HT1080 (cell line): ENCODE measurements around the gene CCDC91. TPM values are rescaled to one million over a fixed set of nuclear protein-coding genes. Genes with fewer than 3 reads are reported as not detected.
"Not testable (repeated sequence)": the region's sequence is repeated elsewhere in the genome, so short reads cannot be mapped to it uniquely, and the experiment has no call there.

Experiments
- DNase-seq: peaks from one replicate; pipeline ENCODE4 v3.0.0-alpha.2; 2015; ENCODE audit warnings: low read depth
- total RNA-seq: library from RNA; depleted of rRNA; stranded (reverse); fragments of >200 nt; shearing (Covaris generic); gene quantifications from 2 replicates; pipeline ENCODE4 v1.2.3, GENCODE V29; 2014

Gene CCDC91
- total RNA-seq, 1 experiment from 2014 or later = 20.0 TPM

DNA sequence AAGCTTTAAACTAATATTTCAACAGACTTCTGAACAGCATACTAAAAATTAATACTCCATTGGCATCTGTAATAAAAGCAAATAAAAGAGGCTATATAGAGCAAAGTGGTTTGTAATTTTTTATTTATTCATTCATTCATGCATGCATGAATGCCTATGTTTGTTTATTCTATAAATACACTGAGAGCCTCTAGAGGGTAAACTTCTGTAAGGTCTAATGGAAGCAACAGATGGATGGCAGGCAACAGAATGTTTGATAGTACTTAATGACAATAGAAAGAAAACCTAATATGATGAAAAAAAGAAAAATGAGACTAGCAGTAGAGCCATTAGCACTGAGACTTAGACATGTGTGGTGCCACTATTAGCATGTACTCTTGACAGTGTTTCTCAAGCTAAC lies 253.1 kb downstream of the CCDC91 start:
- DNase-seq = no peak

DNA sequence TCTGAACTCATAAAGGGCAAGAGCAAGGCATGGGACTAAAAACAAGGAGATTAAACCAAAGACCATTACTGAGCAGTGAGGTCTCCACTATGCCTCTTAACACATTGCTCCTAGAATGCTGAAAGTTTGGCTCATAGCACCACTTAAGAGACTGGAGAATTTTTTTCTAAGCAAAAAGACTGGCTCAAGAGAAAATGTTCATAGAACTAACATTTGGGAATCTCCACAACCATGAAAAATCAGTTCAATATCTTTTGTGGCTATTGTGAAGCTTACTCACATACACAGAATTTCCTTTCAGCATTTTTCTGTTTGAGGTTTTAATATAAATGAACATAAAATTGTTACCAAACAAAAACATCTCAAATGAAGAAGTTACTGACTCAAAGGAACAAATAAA lies 255.8 kb downstream of the CCDC91 start:
- no peak for DNase-seq

DNA sequence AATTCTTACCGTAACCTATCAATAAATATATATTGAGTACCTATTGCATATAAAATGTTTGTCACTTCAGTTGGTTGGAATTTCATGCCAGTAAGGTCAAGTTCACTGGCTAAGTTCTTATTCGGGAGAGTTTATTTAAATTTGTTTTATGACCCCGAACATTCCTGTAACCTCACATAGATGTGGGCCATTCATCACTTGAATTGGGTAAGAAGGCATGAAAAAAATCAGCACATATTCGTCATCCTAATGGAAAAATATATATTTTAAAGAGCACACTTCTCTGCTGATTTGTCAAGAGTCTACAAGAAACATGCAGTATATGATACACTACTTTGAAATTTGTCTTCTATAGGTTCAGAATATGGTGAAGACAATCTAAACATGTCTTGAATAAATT lies 263.4 kb downstream of the CCDC91 start:
- DNase-seq = no peak

DNA sequence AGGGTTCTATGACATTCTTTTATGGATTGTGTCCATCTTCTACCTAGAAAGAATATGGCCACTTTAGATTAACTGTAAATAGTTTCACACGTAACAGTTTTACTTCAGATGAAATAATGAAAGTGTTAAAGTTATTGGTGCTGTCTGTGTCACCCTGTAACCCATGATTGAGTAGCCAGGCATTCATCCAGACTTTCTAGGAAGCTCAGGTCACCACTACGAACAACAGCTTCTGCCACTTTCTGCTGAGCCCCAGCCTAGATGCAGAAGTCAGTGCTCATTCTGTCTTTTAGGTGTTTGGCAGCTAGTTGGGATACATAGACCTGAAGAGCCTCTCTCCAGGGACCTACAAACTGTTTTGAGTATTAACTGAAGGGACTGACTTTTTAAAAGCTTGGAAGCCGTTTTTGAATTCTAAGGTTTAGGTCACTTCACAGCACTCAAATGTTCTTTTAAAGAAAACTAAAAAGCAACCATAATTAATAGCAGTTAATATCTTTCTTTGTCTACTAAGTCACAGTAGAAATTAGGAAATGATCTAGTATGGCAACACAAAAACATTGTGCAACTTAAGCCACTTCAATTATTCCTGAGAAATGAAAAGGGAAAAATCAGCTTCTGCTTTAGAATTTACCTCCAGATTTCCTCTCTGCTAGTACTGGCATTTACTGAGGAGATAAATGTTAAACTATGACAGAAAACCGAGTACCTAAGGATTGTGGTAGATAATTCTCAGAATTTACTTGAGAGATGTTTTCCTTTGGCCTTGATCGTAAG lies 266.9 kb downstream of the CCDC91 start:
- DNase-seq = no peak

GRCh38 chr12:28457785-28458184 lies 267.5 kb downstream of the CCDC91 start:
- no peak for DNase-seq

GRCh38 chr12:28459481-28459880 lies 269.2 kb downstream of the CCDC91 start:
- no peak for DNase-seq

- no peak for DNase-seq
Observed at GRCh38 chr12:28460420-28461130, 270.3 kb downstream of the CCDC91 start.

DNA sequence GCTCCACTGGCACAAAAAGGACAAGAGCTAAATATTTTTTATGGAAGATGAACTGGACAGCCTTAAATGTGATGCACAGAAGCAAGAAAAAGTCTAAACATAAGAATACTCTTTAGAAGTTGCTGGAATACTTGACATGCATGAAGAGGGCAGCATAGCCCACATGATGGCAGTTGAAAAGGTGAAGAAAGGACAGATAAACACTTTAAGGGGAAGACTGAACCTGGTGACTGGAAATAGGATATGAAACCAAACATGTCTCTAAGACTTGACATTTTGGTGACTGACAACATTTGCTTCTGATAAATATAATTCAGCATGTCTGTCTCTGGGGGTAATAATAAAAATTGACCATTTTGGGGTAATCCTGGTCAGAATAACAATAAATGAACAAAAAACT lies 273.1 kb downstream of the CCDC91 start:
- no peak for DNase-seq

DNA sequence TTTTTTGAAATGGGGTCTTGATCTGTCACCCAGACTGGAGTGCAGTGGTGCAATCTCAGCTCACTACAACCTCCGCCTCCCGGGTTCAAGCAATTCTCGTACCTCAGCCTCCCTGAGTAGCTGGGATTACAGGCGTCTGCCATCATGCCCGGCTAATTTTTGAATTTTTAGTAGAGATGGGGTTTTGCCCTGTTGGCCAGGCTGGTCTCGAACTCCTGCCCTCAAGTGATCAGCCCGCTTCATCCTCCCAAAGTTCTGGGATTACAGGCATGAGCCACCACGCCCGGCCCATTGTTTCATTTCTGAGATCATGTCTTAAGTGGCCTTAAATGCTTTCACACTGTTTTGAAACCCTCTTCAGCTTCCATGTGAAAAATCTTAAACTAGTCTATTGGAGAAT lies 281.5 kb downstream of the CCDC91 start:
- not testable (repeated sequence) for DNase-seq

- not testable (repeated sequence) for DNase-seq
Observed at GRCh38 chr12:28476206-28476605, 285.9 kb downstream of the CCDC91 start.

DNA sequence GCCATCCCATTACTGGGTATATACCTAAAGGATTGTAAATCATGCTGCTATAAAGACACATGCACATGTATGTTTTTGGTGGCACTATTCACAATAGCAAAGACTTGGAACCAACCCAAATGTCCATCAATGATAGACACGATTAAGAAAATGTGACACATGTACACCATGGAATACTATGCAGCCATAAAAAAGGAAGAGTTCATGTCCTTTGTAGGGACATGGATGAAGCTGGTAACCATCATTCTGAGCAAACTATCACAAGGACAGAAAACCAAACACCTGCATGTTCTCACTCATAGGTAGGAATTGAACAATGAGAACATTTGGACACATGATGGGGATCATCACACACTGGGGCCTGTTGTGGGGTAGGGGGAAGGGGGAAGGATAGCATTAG lies 288.8 kb downstream of the CCDC91 start:
- not testable (repeated sequence) for DNase-seq

DNA sequence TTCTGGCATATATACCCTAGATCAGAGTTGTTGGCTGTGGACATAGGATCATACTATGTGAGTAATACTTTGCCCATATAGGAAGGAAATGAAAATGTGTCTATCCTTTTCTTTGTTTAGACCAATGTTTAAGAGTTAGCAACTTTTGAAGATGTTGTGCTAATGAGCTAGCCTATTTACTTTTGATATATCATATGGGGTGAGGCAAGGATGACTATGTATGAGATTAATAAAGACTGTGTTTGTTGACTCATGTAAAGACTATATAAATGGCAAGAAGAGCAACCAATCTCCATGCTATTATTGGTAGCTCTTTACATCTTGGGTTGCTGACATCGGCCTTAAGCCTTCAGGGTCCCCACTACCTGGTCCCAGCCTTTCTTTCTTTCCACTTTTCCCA lies 289.4 kb downstream of the CCDC91 start:
- no peak for DNase-seq

DNA sequence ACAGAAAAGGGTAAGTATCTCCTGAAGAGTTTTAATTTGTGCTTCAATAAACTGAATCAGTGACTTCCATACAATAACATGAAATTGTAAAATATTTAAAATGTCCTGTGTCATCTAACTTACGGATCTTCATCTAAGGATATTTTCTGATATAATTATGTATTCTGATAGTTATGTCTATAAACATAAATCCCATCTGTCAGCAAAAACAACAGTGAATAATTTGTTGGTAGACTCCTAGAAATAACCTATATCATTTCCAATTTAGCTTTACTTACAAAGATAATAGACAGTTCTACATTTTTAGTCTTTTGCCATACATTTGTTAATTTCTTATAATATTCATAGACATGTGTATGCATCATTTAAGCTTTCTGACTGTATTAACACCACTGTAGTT lies 293.9 kb downstream of the CCDC91 start:
- DNase-seq = no peak

GRCh38 chr12:28486521-28486920 lies 296.3 kb downstream of the CCDC91 start:
- no peak for DNase-seq

DNA sequence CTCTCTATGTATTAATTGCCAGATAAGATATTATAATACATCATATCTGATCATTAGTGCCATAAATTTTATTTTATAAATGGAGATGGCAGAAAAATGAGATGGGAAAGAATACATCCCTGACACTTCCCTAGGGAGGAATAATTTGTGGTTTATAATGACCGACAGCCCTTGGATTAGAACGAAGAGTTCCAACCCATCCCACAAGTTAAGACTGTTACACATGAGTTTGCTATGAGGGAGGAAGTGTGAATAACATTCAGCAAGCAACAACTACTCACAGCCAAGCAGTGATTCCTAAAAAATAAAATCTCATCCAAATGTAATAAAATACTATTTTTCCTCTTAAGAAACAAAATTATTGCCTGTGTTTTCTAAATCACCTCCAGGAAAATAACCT lies 299.0 kb downstream of the CCDC91 start:
- peak; percentile 15 for DNase-seq

- peak; percentile 48 for DNase-seq
Observed at GRCh38 chr12:28497889-28498411, 307.7 kb downstream of the CCDC91 start.

DNA sequence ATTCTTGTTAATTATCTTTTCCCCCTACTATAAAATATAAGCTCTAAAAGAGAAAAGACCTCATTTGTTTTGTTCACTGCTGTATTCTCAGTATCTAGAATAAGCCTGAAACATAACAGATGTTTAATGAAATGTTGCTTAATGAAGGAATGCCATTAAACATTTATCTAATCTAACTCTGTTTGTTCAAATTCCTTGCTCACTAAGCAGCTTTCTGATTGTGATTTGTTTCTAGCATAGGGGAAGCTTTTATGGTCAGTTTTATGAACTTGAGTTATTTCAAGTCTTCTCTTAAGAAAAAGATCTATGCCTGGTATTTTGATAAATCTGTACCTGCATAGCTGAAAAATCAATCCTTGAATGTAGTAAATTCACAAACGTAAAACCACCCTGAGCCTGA lies 308.6 kb downstream of the CCDC91 start:
- no peak for DNase-seq

DNA sequence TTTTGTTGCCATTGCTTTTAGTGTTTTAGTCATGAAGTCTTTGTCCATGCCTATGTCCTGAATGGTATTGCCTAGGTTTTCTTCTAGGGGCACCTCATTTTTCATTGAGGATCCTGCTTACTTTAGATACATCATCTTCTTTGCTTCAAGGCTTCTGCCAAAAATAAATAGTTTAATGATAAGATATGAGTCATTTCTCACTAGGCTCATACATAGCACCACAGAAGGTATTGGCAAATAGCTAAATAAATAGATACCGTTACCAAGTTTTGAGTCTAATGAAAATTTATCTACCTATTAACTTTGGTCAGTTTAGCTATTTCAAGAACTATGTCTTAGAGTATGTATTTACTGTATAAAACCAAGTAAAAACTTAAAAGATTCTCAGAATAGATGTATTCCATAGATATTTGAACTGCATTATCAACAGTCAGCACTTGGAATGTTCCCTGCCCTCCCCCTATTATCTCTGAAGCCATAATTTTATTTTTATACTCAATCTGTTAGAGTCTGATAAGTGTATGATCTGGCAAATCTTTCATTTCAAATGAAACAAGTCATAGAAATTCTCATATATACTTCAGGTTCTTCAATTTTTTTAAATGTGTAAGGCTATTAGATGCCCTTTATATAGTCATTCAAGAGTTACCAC lies 310.2 kb downstream of the CCDC91 start:
- no peak for DNase-seq

GRCh38 chr12:28506271-28506670 lies 316.0 kb downstream of the CCDC91 start:
- DNase-seq = no peak

GRCh38 chr12:28507033-28507432 lies 316.8 kb downstream of the CCDC91 start:
- no peak for DNase-seq

- DNase-seq = no peak
Observed at GRCh38 chr12:28507867-28508266, 317.6 kb downstream of the CCDC91 start.

DNA sequence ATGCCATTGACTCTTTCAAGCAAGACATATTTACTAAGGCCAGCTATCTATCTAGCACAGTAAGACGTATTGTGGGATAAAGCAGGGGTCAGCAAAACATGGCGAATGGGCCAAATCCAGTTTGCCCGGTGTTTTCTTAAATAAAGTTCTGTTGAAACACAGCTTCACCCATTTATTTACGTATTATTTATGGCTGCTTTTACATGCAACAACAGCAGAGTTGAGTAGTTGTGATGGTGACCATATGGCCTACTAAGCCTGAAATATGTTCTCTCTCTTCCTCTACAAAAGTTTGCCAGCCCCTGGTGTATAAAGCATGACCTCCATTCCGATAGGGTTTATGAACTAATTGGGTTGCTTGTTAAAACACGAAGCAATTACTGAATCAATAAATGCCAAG lies 322.1 kb downstream of the CCDC91 start:
- no peak for DNase-seq
